ENCODE data around the gene PCDHGB4.

PCDHGB4 gene

GRCh38 chr5:141434006-141434405 lies 46.5 kb downstream of the PCDHGB4 start:
- Histone ChIP-seq H3K27ac (replicated peaks) (no peak overlapping the region), H3K4me3 (replicated peaks; ENCODE audit: insufficient read depth, low read length) (no peak overlapping the region), H3K27me3 (ENCODE audit: insufficient read depth, poor library complexity, severe bottlenecking) (no peaks in the 10 kb centered on the region)
- TF ChIP-seq POLR2AphosphoS5 (IDR thresholded peaks at IDR 0.05; ENCODE audit: low read depth) (no peak), SPI1 (IDR thresholded peaks at IDR 0.05; ENCODE audit: borderline replicate concordance, low read depth) (no peak), GABPA (IDR thresholded peaks at IDR 0.05; ENCODE audit: low read depth) (no peak), REST (IDR thresholded peaks at IDR 0.05; ENCODE audit: insufficient replicate concordance, low read depth) (no peak)
- TF ChIP-seq, protein P1, sequence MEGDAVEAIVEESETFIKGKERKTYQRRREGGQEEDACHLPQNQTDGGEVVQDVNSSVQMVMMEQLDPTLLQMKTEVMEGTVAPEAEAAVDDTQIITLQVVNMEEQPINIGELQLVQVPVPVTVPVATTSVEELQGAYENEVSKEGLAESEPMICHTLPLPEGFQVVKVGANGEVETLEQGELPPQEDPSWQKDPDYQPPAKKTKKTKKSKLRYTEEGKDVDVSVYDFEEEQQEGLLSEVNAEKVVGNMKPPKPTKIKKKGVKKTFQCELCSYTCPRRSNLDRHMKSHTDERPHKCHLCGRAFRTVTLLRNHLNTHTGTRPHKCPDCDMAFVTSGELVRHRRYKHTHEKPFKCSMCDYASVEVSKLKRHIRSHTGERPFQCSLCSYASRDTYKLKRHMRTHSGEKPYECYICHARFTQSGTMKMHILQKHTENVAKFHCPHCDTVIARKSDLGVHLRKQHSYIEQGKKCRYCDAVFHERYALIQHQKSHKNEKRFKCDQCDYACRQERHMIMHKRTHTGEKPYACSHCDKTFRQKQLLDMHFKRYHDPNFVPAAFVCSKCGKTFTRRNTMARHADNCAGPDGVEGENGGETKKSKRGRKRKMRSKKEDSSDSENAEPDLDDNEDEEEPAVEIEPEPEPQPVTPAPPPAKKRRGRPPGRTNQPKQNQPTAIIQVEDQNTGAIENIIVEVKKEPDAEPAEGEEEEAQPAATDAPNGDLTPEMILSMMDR (IDR thresholded peaks at IDR 0.05; ENCODE audit: insufficient read depth, low read length), result no peak
- no peak for DNase-seq (ENCODE audit: low read depth in 1 of 2, low spot score in 1 of 2)

GRCh38 chr5:141437221-141437620 lies 49.7 kb downstream of the PCDHGB4 start:
- TF ChIP-seq REST (IDR thresholded peaks at IDR 0.05; ENCODE audit: insufficient replicate concordance, low read depth) (no peak), SPI1 (IDR thresholded peaks at IDR 0.05; ENCODE audit: borderline replicate concordance, low read depth) (no peak), GABPA (IDR thresholded peaks at IDR 0.05; ENCODE audit: low read depth) (no peak), POLR2AphosphoS5 (IDR thresholded peaks at IDR 0.05; ENCODE audit: low read depth) (no peak)
- TF ChIP-seq, protein P1 (IDR thresholded peaks at IDR 0.05; ENCODE audit: insufficient read depth, low read length), result no peak
- no peaks in the 10 kb centered on the region for H3K27me3 ChIP-seq (ENCODE audit: insufficient read depth, poor library complexity, severe bottlenecking)
- H3K4me3 ChIP-seq (replicated peaks; ENCODE audit: insufficient read depth, low read length), result no peak overlapping the region
- no peak overlapping the region for H3K27ac ChIP-seq (replicated peaks)
- DNase-seq (ENCODE audit: low read depth in 1 of 2, low spot score in 1 of 2), result no peak

GRCh38 chr5:141439411-141440141 lies 52.1 kb downstream of the PCDHGB4 start:
- TF ChIP-seq, protein P1 (IDR thresholded peaks at IDR 0.05; ENCODE audit: insufficient read depth, low read length), result no peak
- no peak for TF ChIP-seq POLR2AphosphoS5 (IDR thresholded peaks at IDR 0.05; ENCODE audit: low read depth)
- TF ChIP-seq GABPA (IDR thresholded peaks at IDR 0.05; ENCODE audit: low read depth), result no peak
- DNase-seq (ENCODE audit: low read depth in 1 of 2, low spot score in 1 of 2), result no peak
- no peak overlapping the region for H3K4me3 ChIP-seq (replicated peaks; ENCODE audit: insufficient read depth, low read length)
- H3K27me3 ChIP-seq (ENCODE audit: insufficient read depth, poor library complexity, severe bottlenecking), result no peaks in the 10 kb centered on the region
- no peak overlapping the region for H3K27ac ChIP-seq (replicated peaks)
